C4-2B (cell line): ENCODE results near the gene AGMAT.

Experiments
- ZFX ChIP-seq: fragments of 450-650 bp; IDR thresholded peaks from 2 replicates; pipeline ENCODE4 v1.6.1; 2017
- TF ChIP-seq, protein P1 (sequence below): fragments of 450-650 bp; conservative IDR thresholded peaks from 2 replicates; pipeline ENCODE4 v1.5.1; 2017; ENCODE audit warnings: mild to moderate bottlenecking

DNA sequence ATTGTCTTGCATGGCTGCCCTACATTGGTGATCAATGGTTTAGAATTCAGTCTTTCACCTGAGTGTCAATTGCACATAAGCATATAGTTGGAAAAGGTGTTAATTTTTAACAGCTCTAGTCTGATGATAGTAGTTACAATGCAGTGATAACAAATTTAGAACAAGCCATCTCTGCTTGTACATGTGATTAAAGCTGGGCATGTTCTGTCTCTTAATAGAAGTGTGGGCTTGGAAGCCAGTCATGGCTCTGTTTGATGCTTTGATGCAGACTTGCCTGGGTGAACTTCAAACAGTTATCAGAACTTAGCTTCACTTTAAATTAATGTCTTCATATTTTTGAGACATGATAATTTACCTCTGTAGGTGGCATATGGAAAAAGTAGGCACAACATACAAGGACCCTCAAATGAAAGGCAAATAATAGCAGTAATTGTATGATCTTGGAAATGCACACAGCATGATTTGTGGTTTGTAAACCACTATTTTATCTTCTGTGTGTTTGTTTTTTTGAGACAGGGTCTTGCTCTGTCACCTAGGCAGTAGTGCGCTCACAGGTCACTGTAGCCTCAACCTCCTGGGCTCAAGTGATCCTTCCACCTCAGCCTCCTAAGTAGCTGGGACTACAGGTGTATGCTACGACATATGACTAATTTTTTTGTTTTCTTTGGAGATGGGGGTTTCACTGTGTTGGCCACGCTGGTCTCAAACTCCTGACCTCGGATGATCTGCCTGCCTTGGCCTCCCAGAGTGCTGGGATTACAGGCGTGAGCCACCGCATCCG lies 36.2 kb upstream of the AGMAT start:
- TF ChIP-seq, protein P1, sequence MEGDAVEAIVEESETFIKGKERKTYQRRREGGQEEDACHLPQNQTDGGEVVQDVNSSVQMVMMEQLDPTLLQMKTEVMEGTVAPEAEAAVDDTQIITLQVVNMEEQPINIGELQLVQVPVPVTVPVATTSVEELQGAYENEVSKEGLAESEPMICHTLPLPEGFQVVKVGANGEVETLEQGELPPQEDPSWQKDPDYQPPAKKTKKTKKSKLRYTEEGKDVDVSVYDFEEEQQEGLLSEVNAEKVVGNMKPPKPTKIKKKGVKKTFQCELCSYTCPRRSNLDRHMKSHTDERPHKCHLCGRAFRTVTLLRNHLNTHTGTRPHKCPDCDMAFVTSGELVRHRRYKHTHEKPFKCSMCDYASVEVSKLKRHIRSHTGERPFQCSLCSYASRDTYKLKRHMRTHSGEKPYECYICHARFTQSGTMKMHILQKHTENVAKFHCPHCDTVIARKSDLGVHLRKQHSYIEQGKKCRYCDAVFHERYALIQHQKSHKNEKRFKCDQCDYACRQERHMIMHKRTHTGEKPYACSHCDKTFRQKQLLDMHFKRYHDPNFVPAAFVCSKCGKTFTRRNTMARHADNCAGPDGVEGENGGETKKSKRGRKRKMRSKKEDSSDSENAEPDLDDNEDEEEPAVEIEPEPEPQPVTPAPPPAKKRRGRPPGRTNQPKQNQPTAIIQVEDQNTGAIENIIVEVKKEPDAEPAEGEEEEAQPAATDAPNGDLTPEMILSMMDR: no peak
- no peak for TF ChIP-seq ZFX
